M059J (cell line): ENCODE measurements around the gene SMIM14. TPM values are rescaled to one million over a fixed set of nuclear protein-coding genes. Genes with fewer than 3 reads are reported as not detected.
"Not testable (repeated sequence)": the region's sequence is repeated elsewhere in the genome, so short reads cannot be mapped to it uniquely, and the experiment has no call there.

Source experiments
- DNase-seq: peaks from one replicate; pipeline ENCODE4 v3.0.0-alpha.2; 2012; ENCODE audit warnings: low read depth
- total RNA-seq: library from RNA; depleted of rRNA; stranded (reverse); fragments of >200 nt; shearing (Covaris generic); gene quantifications from 2 replicates; pipeline ENCODE4 v1.2.3, GENCODE V29; 2014

SMIM14 gene
- total RNA-seq, 1 experiment from 2014 or later, result 38.5 TPM

GRCh38 chr4:39642885-39643552 is 4.4 kb upstream of the SMIM14 start:
- no peak for DNase-seq

GRCh38 chr4:39641451-39641850 is 2.8 kb upstream of the SMIM14 start:
- DNase-seq, result no peak

- DNase-seq, result peak; percentile 78
These were observed 895 bp downstream of the SMIM14 start for GRCh38 chr4:39637586-39638353.

- DNase-seq, result no peak
These were observed 1.5 kb downstream of the SMIM14 start for GRCh38 chr4:39637221-39637585.

GRCh38 chr4:39636531-39637184 is 2.0 kb downstream of the SMIM14 start:
- DNase-seq, result peak; percentile 22

GRCh38 chr4:39635023-39635422 is 3.6 kb downstream of the SMIM14 start:
- no peak for DNase-seq

- DNase-seq, result no peak
These were observed 7.0 kb downstream of the SMIM14 start for GRCh38 chr4:39631700-39632079.

GRCh38 chr4:39627413-39627812 is 11.3 kb downstream of the SMIM14 start:
- DNase-seq, result no peak

GRCh38 chr4:39626913-39627312 is 11.8 kb downstream of the SMIM14 start:
- DNase-seq, result no peak

GRCh38 chr4:39626261-39626660 is 12.4 kb downstream of the SMIM14 start:
- DNase-seq, result no peak

GRCh38 chr4:39621582-39621981 is 17.1 kb downstream of the SMIM14 start:
- DNase-seq, result peak; percentile 91

- no peak for DNase-seq
These were observed 17.9 kb downstream of the SMIM14 start for GRCh38 chr4:39620551-39621313.

GRCh38 chr4:39617534-39617933 is 21.1 kb downstream of the SMIM14 start:
- DNase-seq, result no peak

- peak; percentile 61 for DNase-seq
These were observed 22.0 kb downstream of the SMIM14 start for GRCh38 chr4:39616651-39617050.

GRCh38 chr4:39616112-39616511 is 22.6 kb downstream of the SMIM14 start:
- DNase-seq, result not testable (repeated sequence)

- DNase-seq, result peak; percentile 81
These were observed 24.0 kb downstream of the SMIM14 start for GRCh38 chr4:39614487-39615162.

- DNase-seq, result peak; percentile 56
These were observed 25.5 kb downstream of the SMIM14 start for GRCh38 chr4:39613093-39613656.

GRCh38 chr4:39609454-39609931 is 29.2 kb downstream of the SMIM14 start:
- no peak for DNase-seq

- DNase-seq, result no peak
These were observed 30.2 kb downstream of the SMIM14 start for GRCh38 chr4:39608451-39608850.

GRCh38 chr4:39606747-39607146 is 31.9 kb downstream of the SMIM14 start:
- no peak for DNase-seq
